Thoracic aorta (tissue), 2 donors: ENCODE measurements around the gene MAEL. TPM values are rescaled to one million over a fixed set of nuclear protein-coding genes. Genes with fewer than 3 reads are reported as not detected.

Experiments
- ATAC-seq: fragments of 150-250 bp; one replicate; pipeline ENCODE4 v1.8.0; 2017; ENCODE audit warnings: low read depth; ENCODE audit not compliant: insufficient number of reproducible peaks, low FRiP score
- DNase-seq: peaks from one replicate; pipeline ENCODE4 v3.0.0-alpha.2; 2020; ENCODE audit warnings: low spot score
- H3K27ac ChIP-seq, 2 donors: fragments of 200-600 bp; sonication (generic); 1 replicate in 1 of 2; 2 replicates in 1 of 2; pipeline ENCODE4 v1.5.1; 2016; ENCODE audit warnings: mild to moderate bottlenecking in 2 of 2, moderate library complexity in 2 of 2
- H3K27me3 ChIP-seq: fragments of 200-600 bp; sonication (generic); replicated peaks from 2 replicates; pipeline ENCODE4 v1.6.0; 2016; ENCODE audit warnings: mild to moderate bottlenecking; ENCODE audit not compliant: insufficient read depth
- H3K36me3 ChIP-seq: fragments of 200-600 bp; sonication (generic); one replicate; pipeline ENCODE4 v1.5.1; 2016
- H3K4me1 ChIP-seq, 2 donors: fragments of 200-600 bp; sonication (generic); 1 replicate in 1 of 2; 2 replicates in 1 of 2; pipeline versions ENCODE4 v1.5.1 to v1.6.0; 2016; ENCODE audit warnings: low read depth in 2 of 2, mild to moderate bottlenecking in 1 of 2; ENCODE audit not compliant: control insufficient read depth in 1 of 2
- H3K4me3 ChIP-seq: fragments of 200-600 bp; sonication (generic); 2 replicates; pipeline ENCODE4 v1.5.1; 2016; ENCODE audit warnings: mild to moderate bottlenecking
- H3K9me3 ChIP-seq: fragments of 200-600 bp; sonication (generic); 2 replicates; pipeline ENCODE4 v1.5.1; 2016
- total RNA-seq, 2 donors: library from RNA; depleted of rRNA; stranded (reverse); fragments of >200 nt; gene quantifications; one replicate each; pipeline versions ENCODE4 v1.1.0 to v1.2.3, GENCODE V29; 2016
- TF ChIP-seq, protein P1 (sequence below): fragments of 200-600 bp; sonication (generic); IDR thresholded peaks from one replicate; pipeline ENCODE4 v1.5.1; 2019; ENCODE audit warnings: antibody characterized with exemption

The MAEL gene
- total RNA-seq, 2 donors from 2014 or later, result not detected

DNA sequence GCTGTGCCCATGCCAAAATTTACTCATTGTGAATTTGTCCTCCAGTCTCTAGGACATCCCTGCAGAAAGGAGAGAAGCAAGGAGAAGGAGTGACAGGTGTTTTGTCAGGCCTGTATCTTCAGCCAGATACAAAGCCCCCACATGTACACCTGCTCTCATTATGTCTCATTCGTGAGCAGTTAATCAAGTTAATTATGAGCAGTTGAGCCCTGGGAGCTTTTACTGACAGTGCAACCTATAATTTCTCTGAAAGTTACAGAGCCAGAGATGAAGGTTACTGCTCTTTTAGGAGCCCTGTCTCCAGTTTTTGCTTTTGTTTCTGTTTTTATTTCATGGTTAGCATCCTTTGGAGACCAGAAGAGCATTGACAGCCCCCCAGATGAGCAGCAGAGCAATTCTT lies 8.7 kb upstream of the MAEL start:
- DNase-seq (no peak), ATAC-seq (no peak)
- Histone ChIP-seq H3K9me3 (no peaks in the 10 kb centered on the region), H3K4me1 (peaks cover 0 to 3% of the 10 kb centered on the region in 2 donors), H3K4me3 (no peak overlapping the region), H3K36me3 (no peaks in the 10 kb centered on the region), H3K27ac (no peak overlapping the region), H3K27me3 (no peaks in the 10 kb centered on the region)
- TF ChIP-seq, protein P1, sequence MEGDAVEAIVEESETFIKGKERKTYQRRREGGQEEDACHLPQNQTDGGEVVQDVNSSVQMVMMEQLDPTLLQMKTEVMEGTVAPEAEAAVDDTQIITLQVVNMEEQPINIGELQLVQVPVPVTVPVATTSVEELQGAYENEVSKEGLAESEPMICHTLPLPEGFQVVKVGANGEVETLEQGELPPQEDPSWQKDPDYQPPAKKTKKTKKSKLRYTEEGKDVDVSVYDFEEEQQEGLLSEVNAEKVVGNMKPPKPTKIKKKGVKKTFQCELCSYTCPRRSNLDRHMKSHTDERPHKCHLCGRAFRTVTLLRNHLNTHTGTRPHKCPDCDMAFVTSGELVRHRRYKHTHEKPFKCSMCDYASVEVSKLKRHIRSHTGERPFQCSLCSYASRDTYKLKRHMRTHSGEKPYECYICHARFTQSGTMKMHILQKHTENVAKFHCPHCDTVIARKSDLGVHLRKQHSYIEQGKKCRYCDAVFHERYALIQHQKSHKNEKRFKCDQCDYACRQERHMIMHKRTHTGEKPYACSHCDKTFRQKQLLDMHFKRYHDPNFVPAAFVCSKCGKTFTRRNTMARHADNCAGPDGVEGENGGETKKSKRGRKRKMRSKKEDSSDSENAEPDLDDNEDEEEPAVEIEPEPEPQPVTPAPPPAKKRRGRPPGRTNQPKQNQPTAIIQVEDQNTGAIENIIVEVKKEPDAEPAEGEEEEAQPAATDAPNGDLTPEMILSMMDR, result no peak

DNA sequence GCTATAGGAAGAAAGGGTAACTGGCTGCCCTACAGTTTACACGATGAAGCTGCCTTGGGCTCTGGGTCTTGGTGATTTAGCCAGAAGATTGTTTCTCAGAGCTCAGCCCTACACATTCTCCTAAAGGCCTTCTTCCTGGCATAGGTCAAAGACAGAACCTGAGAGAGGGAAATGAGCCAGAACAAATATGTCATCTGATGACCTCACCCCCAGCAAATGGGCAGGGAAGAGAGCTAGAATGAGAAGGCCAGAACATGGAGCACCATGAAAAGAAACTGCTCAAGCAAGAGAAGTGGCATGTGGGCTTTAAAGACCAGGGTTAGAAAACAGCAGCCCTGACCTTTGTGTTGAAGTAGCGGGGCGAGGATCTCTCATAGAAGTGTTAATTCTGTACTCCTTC lies 8.3 kb upstream of the MAEL start:
- no peak overlapping the region for H3K27ac ChIP-seq
- DNase-seq (no peak), ATAC-seq (no peak)
- no peak overlapping the region for H3K4me3 ChIP-seq
- no peaks in the 10 kb centered on the region for H3K9me3 ChIP-seq
- TF ChIP-seq, protein P1, result no peak
- H3K36me3 ChIP-seq, result no peaks in the 10 kb centered on the region
- peaks cover 0 to 2% of the 10 kb centered on the region in 2 donors for H3K4me1 ChIP-seq
- H3K27me3 ChIP-seq, result no peaks in the 10 kb centered on the region

DNA sequence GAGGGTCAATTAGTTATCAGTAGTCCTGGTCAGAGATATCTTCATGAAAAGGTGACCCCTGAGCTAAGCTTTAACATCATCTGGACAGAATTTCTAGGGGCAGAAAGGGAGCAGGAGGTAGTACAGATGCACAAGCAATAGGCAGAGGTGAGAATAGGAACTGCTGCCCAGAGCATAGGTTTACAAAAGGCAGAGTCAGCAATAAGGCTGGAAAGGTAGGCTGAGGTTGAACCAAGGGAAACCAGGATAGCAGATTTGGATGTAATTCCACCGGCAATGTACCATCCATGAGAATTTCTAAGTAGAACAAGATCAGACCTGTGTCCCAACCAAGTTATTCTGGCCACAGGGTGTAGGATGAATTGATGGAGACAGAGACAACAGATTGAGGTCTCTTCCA lies 7.5 kb upstream of the MAEL start:
- no peaks in the 10 kb centered on the region for H3K36me3 ChIP-seq
- no peak overlapping the region for H3K4me3 ChIP-seq
- ATAC-seq, result no peak
- DNase-seq, result no peak
- no peaks in the 10 kb centered on the region for H3K27me3 ChIP-seq
- TF ChIP-seq, protein P1, result no peak
- H3K4me1 ChIP-seq, result no peaks in the 10 kb centered on the region
- no peak overlapping the region for H3K27ac ChIP-seq
- no peaks in the 10 kb centered on the region for H3K9me3 ChIP-seq

DNA sequence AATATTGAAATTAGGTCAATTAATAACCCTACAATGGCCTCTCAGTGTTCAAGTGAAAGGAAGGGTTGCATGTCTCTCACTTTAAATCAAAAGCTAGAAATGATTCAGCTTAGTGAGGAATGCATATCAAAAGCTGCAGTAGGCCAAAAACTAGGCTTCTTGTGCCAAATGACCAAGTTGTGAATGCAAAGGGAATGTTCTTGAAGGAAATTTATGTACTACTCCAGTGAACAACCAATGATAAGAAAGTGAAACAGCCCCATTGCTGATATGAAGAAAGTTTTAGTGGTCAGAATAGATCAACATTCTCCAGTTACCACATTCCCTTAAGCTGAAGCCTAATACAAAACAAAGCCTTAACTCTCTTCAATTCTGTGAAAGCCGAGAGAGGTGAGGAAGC lies 10.0 kb downstream of the MAEL start:
- no peak for DNase-seq
- Histone ChIP-seq H3K27me3 (no peaks in the 10 kb centered on the region), H3K4me3 (no peak overlapping the region), H3K9me3 (no peaks in the 10 kb centered on the region), H3K36me3 (no peaks in the 10 kb centered on the region), H3K27ac (no peak overlapping the region), H3K4me1 (no peaks in the 10 kb centered on the region)
- TF ChIP-seq, protein P1, result no peak
- no peak for ATAC-seq

DNA sequence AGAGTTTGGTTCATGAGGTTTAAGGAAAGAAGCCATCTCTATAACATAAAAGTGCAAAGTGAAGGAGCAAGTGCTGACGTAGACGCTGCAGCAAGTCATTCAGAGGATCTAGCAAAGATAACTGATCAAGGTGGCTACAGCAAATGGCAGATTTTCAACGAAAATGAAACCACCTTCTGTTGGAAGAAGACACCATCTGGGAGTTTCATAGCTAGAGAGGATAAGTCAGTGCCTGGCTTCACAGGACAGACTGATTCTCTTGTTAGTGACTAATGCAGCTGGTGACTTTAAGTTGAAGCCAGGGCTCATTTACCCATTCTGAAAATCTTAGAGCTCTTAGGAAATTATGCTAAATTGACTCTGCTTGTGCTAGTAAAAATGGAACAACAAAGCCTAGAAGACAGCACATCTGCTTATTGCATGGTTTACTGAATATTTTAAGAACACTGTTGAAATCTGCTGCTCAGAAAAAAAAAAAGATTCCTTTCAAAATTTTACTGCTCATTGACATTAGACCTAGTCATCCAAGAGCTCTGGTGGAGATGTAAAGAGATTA lies 10.5 kb downstream of the MAEL start:
- H3K36me3 ChIP-seq, result no peaks in the 10 kb centered on the region
- H3K27ac ChIP-seq, result no peak overlapping the region
- no peak for ATAC-seq
- TF ChIP-seq, protein P1, result no peak
- no peaks in the 10 kb centered on the region for H3K27me3 ChIP-seq
- no peak overlapping the region for H3K4me3 ChIP-seq
- H3K9me3 ChIP-seq, result no peaks in the 10 kb centered on the region
- DNase-seq, result no peak
- H3K4me1 ChIP-seq, result no peaks in the 10 kb centered on the region
